Spleen (tissue), 11 donors: ENCODE measurements around the gene TTC27. TPM values are rescaled to one million over a fixed set of nuclear protein-coding genes. Genes with fewer than 3 reads are reported as not detected.
"Not testable (repeated sequence)": the region's sequence is repeated elsewhere in the genome, so short reads cannot be mapped to it uniquely, and the experiment has no call there.

Experiments used
- DNase-seq: peaks from one replicate; pipeline ENCODE4 v3.0.0-alpha.2; 2020
- H3K27ac ChIP-seq, 8 donors: fragments of 200-600 bp; sonication (generic) in 7 of 8; 1 replicate in 4 of 8; 2 replicates in 4 of 8; pipeline versions ENCODE4 v1.5.0 to v1.8.0; 2016 to 2021; ENCODE audit warnings: inconsistent platforms in 4 of 8, mild to moderate bottlenecking in 4 of 8, moderate library complexity in 1 of 8
- H3K27me3 ChIP-seq, 7 donors: fragments of 200-600 bp; sonication (generic) in 6 of 7; replicated peaks in 1 of 7; 1 replicate in 4 of 7; 2 replicates in 3 of 7; pipeline versions ENCODE4 v1.5.0 to v1.8.0; 2016 to 2021; ENCODE audit warnings: inconsistent platforms in 3 of 7, mild to moderate bottlenecking in 1 of 7
- H3K36me3 ChIP-seq, 6 donors: fragments of 200-600 bp; sonication (generic) in 5 of 6; 1 replicate in 4 of 6; 2 replicates in 2 of 6; pipeline versions ENCODE4 v1.5.0 to v1.8.0; 2016 to 2021; ENCODE audit warnings: inconsistent platforms in 2 of 6
- H3K4me1 ChIP-seq, 6 donors: fragments of 200-600 bp; sonication (generic) in 5 of 6; 1 replicate in 3 of 6; 2 replicates in 3 of 6; pipeline versions ENCODE4 v1.5.0 to v1.8.0; 2016 to 2021; ENCODE audit warnings: inconsistent platforms in 3 of 6
- H3K4me3 ChIP-seq, 8 donors: fragments of 200-600 bp; sonication (generic) in 7 of 8; 1 replicate in 4 of 8; 2 replicates in 4 of 8; pipeline versions ENCODE4 v1.5.0 to v1.8.0; 2016 to 2021; ENCODE audit warnings: inconsistent platforms in 4 of 8, mild to moderate bottlenecking in 4 of 8, moderate library complexity in 2 of 8
- H3K9me3 ChIP-seq, 8 donors: fragments of 200-600 bp; sonication (generic) in 7 of 8; 1 replicate in 4 of 8; 2 replicates in 4 of 8; pipeline versions ENCODE4 v1.5.0 to v1.8.0; 2016 to 2021; ENCODE audit warnings: inconsistent platforms in 4 of 8
- CTCF ChIP-seq, 11 experiments: fragments of 200-600 bp in 7 of 11; fragments of 450-650 bp in 4 of 11; sonication (generic) in 4 of 11; IDR thresholded peaks in 8 of 11; conservative IDR thresholded peaks in 3 of 11; 1 replicate in 7 of 11; 2 replicates in 4 of 11; pipeline versions ENCODE4 v1.4.0 to v1.8.0; 2016 to 2021; ENCODE audit warnings: antibody characterized with exemption in 11 of 11, inconsistent platforms in 4 of 11, mild to moderate bottlenecking in 1 of 11
- POLR2A ChIP-seq, 3 donors: fragments of 450-650 bp; IDR thresholded peaks; one replicate each; pipeline ENCODE4 v1.5.1; 2017; ENCODE audit warnings: antibody characterized with exemption in 3 of 3, mild to moderate bottlenecking in 1 of 3
- POLR2AphosphoS5 ChIP-seq, 3 donors: sonication (generic); formaldehyde crosslinking; IDR thresholded peaks; one replicate each; pipeline ENCODE4 v1.5.1; 2017; ENCODE audit warnings: antibody characterized with exemption in 3 of 3
- WGBS, 5 donors: extraction: QIAGEN DNeasy Blood & Tissue Kit in 3 of 5; methylation state at CpG; one replicate each; pipeline versions ENCODE4 v1.1.5 to v1.1.7; 2013 to 2018; 5-methylcytosine and 5-hydroxymethylcytosine counted together
- intact Hi-C: fragments of 100-400 bp; cut with DNase I; formaldehyde crosslinking; loops from one replicate; pipeline ENCODE4 v1.15.0; 2023; ENCODE audit warnings: low total_unique reads
- polyA plus RNA-seq, 3 donors: library from polyadenylated mRNA; stranded (reverse); fragments of 200-250 nt; gene quantifications; one replicate each; pipeline ENCODE4 v1.2.1, GENCODE V29; 2013
- total RNA-seq, 7 donors: library from RNA; depleted of rRNA in 3 of 7; stranded (reverse); fragments of >200 nt in 3 of 7; fragmentation: NEBNext Ultra II Directional in 4 of 7; extraction: Animal tissue kit (Norgen Biotek cat#: 25700) in 4 of 7; gene quantifications; one replicate each; pipeline versions ENCODE4 v1.1.0 to v1.2.1, GENCODE V29; 2016 to 2021
- donor health status: healthy with polysubstance abuse.
- donor health status: DM: no; HTN: no; CAD: no; lungs with moderate emphysema.
- donor health status: DM: no; HTN: no; CAD: no.
- donor health status: Bipolar disorder and iron deficiency.
- donor health status: healthy.
- donor health status: DM: no; HTN: no; CAD: no.
- donor health status: DM: yes; HTN: yes; CAD: no.

TTC27 gene
- total and polyA plus RNA-seq, 10 donors, result 9.0 to 28.5 (median 20.6) TPM

DNA sequence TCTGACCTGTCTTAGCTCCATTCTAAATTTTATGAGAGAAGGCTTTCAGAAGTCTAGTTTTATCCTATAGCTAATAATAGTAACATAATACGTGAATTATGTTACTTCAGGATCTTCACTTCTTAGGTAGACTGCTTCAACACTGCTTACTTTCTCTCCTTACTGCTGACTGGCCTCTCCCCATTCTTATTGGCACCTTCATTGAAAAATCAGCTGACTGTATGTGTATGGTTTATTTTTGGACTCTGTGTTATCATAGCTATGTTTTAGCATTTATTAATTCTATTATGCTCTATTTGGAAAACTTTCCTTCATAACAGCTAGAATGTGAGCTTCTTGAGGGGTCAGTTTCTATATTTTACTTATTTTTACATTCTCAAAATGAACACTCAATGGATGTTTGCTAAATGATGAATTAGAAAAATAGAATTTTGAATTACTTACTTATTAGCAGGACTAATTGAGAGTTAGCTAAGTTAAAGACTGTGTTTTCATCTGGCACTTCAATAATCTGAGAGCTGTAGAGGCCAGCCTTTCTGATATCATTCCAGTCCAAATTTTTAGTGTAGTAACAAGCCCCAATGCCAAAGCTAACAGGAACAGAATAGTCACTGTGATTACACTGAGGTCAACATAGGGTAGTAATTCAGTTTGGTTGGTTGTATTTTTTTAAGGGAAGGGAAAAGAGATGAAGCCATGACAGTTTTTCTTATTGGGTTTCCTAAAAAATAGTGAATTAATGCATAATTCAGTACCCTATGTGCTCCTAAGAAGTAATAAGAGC lies 92.3 kb downstream of the TTC27 start:
- Histone ChIP-seq H3K27ac (no peak overlapping the region), H3K9me3 (no peaks in the 10 kb centered on the region), H3K27me3 (no peaks in the 10 kb centered on the region), H3K36me3 (peaks cover 0 to 37% (median 0%) of the 10 kb centered on the region in 6 donors), H3K4me1 (no peaks in the 10 kb centered on the region), H3K4me3 (no peak overlapping the region)
- 88 to 100% (median 98%) methylated on average over 1 of the region's 1 CpG for WGBS, 5 donors
- intact Hi-C loops, result no loop called here
- DNase-seq, result no peak
- no peak for TF ChIP-seq POLR2A (IDR thresholded peaks at IDR 0.05)
- TF ChIP-seq CTCF (IDR thresholded peaks at IDR 0.05 in 8 of 11, conservative IDR thresholded peaks at IDR 0.05 in 3 of 11), result no peak
- no peak for TF ChIP-seq POLR2AphosphoS5 (IDR thresholded peaks at IDR 0.05)

- no peak overlapping the region for H3K4me3 ChIP-seq
- no peaks in the 10 kb centered on the region for H3K9me3 ChIP-seq
- no peak for DNase-seq
- intact Hi-C loops, result no loop called here
- H3K36me3 ChIP-seq, result peaks cover 0 to 42% (median 4%) of the 10 kb centered on the region in 6 donors
- no peak overlapping the region for H3K27ac ChIP-seq
- H3K27me3 ChIP-seq, result no peaks in the 10 kb centered on the region
- 96 to 100% (median 98%) methylated on average over 4 of the region's 4 CpGs for WGBS, 5 donors
- H3K4me1 ChIP-seq, result no peaks in the 10 kb centered on the region
- no peak for TF ChIP-seq POLR2A (IDR thresholded peaks at IDR 0.05)
- no peak for TF ChIP-seq CTCF (IDR thresholded peaks at IDR 0.05 in 8 of 11, conservative IDR thresholded peaks at IDR 0.05 in 3 of 11)
- no peak for TF ChIP-seq POLR2AphosphoS5 (IDR thresholded peaks at IDR 0.05)
Observed at GRCh38 chr2:32720771-32721170, 92.9 kb downstream of the TTC27 start.

- intact Hi-C loops, result no loop called here
- Histone ChIP-seq H3K9me3 (peaks cover 0 to 4% (median 0%) of the 10 kb centered on the region in 8 donors), H3K36me3 (peaks cover 0 to 48% (median 7%) of the 10 kb centered on the region in 6 donors), H3K4me3 (no peak overlapping the region), H3K27ac (no peak overlapping the region), H3K4me1 (no peaks in the 10 kb centered on the region), H3K27me3 (no peaks in the 10 kb centered on the region)
- no peak for DNase-seq
- WGBS, 5 donors, result 97 to 100% (median 100%) methylated on average over 1 of the region's 1 CpG
- TF ChIP-seq POLR2A (IDR thresholded peaks at IDR 0.05) (no peak), CTCF (IDR thresholded peaks at IDR 0.05 in 8 of 11, conservative IDR thresholded peaks at IDR 0.05 in 3 of 11) (no peak), POLR2AphosphoS5 (IDR thresholded peaks at IDR 0.05) (no peak)
Observed at GRCh38 chr2:32721376-32721775, 93.5 kb downstream of the TTC27 start.

GRCh38 chr2:32723467-32724079 lies 95.7 kb downstream of the TTC27 start:
- no peak for TF ChIP-seq CTCF (IDR thresholded peaks at IDR 0.05 in 8 of 11, conservative IDR thresholded peaks at IDR 0.05 in 3 of 11)
- TF ChIP-seq POLR2AphosphoS5 (IDR thresholded peaks at IDR 0.05), result no peak
- TF ChIP-seq POLR2A (IDR thresholded peaks at IDR 0.05), result no peak
- DNase-seq, result no peak
- H3K27ac ChIP-seq, result no peak overlapping the region
- 84 to 96% (median 95%) methylated on average over 3 of the region's 3 CpGs for WGBS, 5 donors
- intact Hi-C loops, result no loop called here
- H3K36me3 ChIP-seq, result peaks cover 0 to 39% (median 7%) of the 10 kb centered on the region in 6 donors
- H3K27me3 ChIP-seq, result no peaks in the 10 kb centered on the region
- H3K4me3 ChIP-seq, result no peak overlapping the region
- no peaks in the 10 kb centered on the region for H3K4me1 ChIP-seq
- H3K9me3 ChIP-seq, result peaks cover 0 to 8% (median 0%) of the 10 kb centered on the region in 8 donors

- H3K4me3 ChIP-seq, H3K27me3 ChIP-seq, H3K4me1 ChIP-seq, intact Hi-C loops, H3K9me3 ChIP-seq, DNase-seq, H3K27ac ChIP-seq: not testable (repeated sequence)
- H3K36me3 ChIP-seq, result peaks cover 0 to 31% (median 7%) of the 10 kb centered on the region in 6 donors
- WGBS, 5 donors, result 86 to 96% (median 95%) methylated on average over 5 of the region's 5 CpGs
Observed at GRCh38 chr2:32726678-32727077, 98.8 kb downstream of the TTC27 start.
